ENCODE results near the gene PRPF8.

DNA sequence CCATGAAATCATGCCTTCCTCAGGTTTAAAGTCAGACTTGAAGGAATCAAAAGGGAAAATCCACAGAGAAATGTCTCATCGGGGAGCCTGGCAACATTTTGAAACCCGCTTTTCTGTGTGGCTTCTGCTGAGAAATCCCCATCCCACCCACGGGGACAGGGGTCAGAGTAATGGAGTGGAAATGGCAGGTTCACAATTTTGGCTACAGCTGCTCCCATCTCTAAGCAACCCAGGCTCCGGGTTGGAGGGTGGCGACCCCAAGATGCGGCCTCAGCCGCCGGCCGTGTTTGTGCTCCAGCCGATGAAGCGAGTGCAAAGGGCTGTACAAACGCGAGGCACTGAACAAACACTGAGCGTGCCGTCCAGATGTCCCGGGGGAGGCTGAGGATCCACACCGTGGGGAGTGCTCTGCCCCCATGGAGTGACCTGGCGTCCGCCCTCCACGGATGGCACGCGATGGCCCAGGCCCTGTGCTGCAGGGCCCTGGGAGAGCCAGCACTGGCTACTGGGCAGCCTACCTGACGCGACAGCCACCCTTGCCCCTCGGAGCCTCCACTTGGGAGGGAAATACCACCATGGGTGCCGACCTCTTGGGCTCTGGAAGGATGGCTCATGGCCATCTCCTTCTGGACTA, 78.2 kb downstream of the PRPF8 start:
- TF ChIP-seq, protein P1, sequence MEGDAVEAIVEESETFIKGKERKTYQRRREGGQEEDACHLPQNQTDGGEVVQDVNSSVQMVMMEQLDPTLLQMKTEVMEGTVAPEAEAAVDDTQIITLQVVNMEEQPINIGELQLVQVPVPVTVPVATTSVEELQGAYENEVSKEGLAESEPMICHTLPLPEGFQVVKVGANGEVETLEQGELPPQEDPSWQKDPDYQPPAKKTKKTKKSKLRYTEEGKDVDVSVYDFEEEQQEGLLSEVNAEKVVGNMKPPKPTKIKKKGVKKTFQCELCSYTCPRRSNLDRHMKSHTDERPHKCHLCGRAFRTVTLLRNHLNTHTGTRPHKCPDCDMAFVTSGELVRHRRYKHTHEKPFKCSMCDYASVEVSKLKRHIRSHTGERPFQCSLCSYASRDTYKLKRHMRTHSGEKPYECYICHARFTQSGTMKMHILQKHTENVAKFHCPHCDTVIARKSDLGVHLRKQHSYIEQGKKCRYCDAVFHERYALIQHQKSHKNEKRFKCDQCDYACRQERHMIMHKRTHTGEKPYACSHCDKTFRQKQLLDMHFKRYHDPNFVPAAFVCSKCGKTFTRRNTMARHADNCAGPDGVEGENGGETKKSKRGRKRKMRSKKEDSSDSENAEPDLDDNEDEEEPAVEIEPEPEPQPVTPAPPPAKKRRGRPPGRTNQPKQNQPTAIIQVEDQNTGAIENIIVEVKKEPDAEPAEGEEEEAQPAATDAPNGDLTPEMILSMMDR (IDR thresholded peaks at IDR 0.05; ENCODE audit: insufficient read depth, low read depth, low read length): no peak
- no peak for TF ChIP-seq EZH2 (IDR thresholded peaks at IDR 0.05; ENCODE audit: insufficient read depth, low read length)

Measured in astrocyte (in vitro differentiated cells and primary cell).